H1 (cell line): ENCODE data around the gene EPM2A. TPM values are rescaled to one million over a fixed set of nuclear protein-coding genes. Genes with fewer than 3 reads are reported as not detected.

Experiments used
- ATF2 ChIP-seq: IDR thresholded peaks from 2 replicates; pipeline ENCODE4 v1.6.1; 2012; ENCODE audit warnings: low read length, inconsistent platforms
- CREB1 ChIP-seq: IDR thresholded peaks from 2 replicates; pipeline ENCODE4 v1.6.1; 2012; ENCODE audit warnings: inconsistent platforms
- E2F6 ChIP-seq: IDR thresholded peaks from 2 replicates; pipeline ENCODE4 v1.6.1; 2012; ENCODE audit warnings: inconsistent platforms
- GTF2F1 ChIP-seq: IDR thresholded peaks from 2 replicates; pipeline ENCODE4 v1.6.1; 2012; ENCODE audit warnings: low read depth, low read length, improper control_type of control experiment, borderline replicate concordance
- JUN ChIP-seq: IDR thresholded peaks from 2 replicates; pipeline ENCODE4 v1.6.1; 2011; ENCODE audit warnings: low read depth, mild to moderate bottlenecking, improper control_type of control experiment, low read length
- NANOG ChIP-seq: IDR thresholded peaks from 2 replicates; pipeline ENCODE4 v1.6.1; 2011; ENCODE audit warnings: low read length, low read depth, mild to moderate bottlenecking, inconsistent platforms; ENCODE audit not compliant: insufficient read depth, poor library complexity, severe bottlenecking
- RBBP5 ChIP-seq: IDR thresholded peaks from 2 replicates; pipeline ENCODE4 v1.7.1; 2012; ENCODE audit warnings: low read depth, mild to moderate bottlenecking, inconsistent platforms, low read length, moderate library complexity, borderline replicate concordance
- RXRA ChIP-seq: IDR thresholded peaks from 2 replicates; pipeline ENCODE4 v1.6.1; 2011; ENCODE audit warnings: low read depth, mild to moderate bottlenecking, low read length, moderate library complexity; ENCODE audit not compliant: insufficient read depth
- SIN3A ChIP-seq, 2 experiments: IDR thresholded peaks in 1 of 2; conservative IDR thresholded peaks in 1 of 2; 2 replicates each; pipeline ENCODE4 v1.6.1; 2011 to 2012; ENCODE audit warnings: low read length in 2 of 2, improper control_type of control experiment in 1 of 2, low read depth in 1 of 2, mild to moderate bottlenecking in 1 of 2
- SUZ12 ChIP-seq: fragments of 200-600 bp; sonication (generic); IDR thresholded peaks from 2 replicates; pipeline ENCODE4 v1.6.1; 2012; ENCODE audit warnings: mild to moderate bottlenecking, inconsistent platforms, low read length, moderate library complexity, mixed read lengths
- TAF7 ChIP-seq: optimal IDR thresholded peaks from 2 replicates; pipeline ENCODE3; 2011; ENCODE audit warnings: low read depth, mild to moderate bottlenecking, inconsistent platforms, low read length, moderate library complexity, borderline replicate concordance
- YY1 ChIP-seq: IDR thresholded peaks from 2 replicates; pipeline ENCODE4 v1.6.1; 2011; ENCODE audit warnings: low read depth, mild to moderate bottlenecking, low read length
- polyA plus RNA-seq, 7 experiments: library from polyadenylated mRNA; depleted of rRNA in 3 of 7; stranded (reverse) in 5 of 7; unstranded in 2 of 7; fragments of >200 nt in 5 of 7; fragments of 200-250 nt in 2 of 7; gene quantifications; 1 replicate in 5 of 7; 2 replicates in 1 of 7; 4 replicates in 1 of 7; pipeline versions ENCODE4 v1.2.1 to v1.2.3, GENCODE V29; 2011 to 2013; ENCODE audit warnings: missing spikeins in 2 of 7, mixed read lengths in 2 of 7
- total RNA-seq: library from RNA; stranded (reverse); fragmentation: NEBNext Ultra II Directional; extraction: Animal tissue kit (Norgen Biotek cat#: 25700); gene quantifications from 2 replicates; pipeline ENCODE4 v1.2.1, GENCODE V29; 2021

Gene EPM2A
- total and polyA plus RNA-seq, 2 of the 8 experiments (the other 6 are each of a cell fraction or from before 2014, with no cell fraction given): 2.3 to 6.2 TPM

- TF ChIP-seq ATF2 (peak; percentile 82; the same call in 1 of the 2 replicates), E2F6 (peak; percentile 93), NANOG (no peak), RXRA (0 out of 2 replicates have a peak, but pooled peaks have one; percentile 45), YY1 (peak; percentile 40; the same call in 1 of the 2 replicates), JUN (no peak), SUZ12 (no peak), GTF2F1 (0 out of 2 replicates have a peak, but pooled peaks have one; percentile 14), CREB1 (peak; percentile 87), TAF7 (peak; percentile 5), RBBP5 (peak; percentile 87; the same call in 1 of the 2 replicates), SIN3A (conservative IDR thresholded peaks at IDR 0.05 in 1 of 2, IDR thresholded peaks at IDR 0.05 in 1 of 2; ENCODE audit: low read depth in 1 of 2, low read length in 2 of 2) (peak in 1 of 2 experiments; percentile 63; a peak in 1 of 4 replicates)
Observed at GRCh38 chr6:145734486-145735355, 599 bp downstream of the EPM2A start (continued).
